IMR-90 (cell line): ENCODE measurements around the gene KCNK3. TPM values are rescaled to one million over a fixed set of nuclear protein-coding genes. Genes with fewer than 3 reads are reported as not detected.
"Not testable (repeated sequence)": the region's sequence is repeated elsewhere in the genome, so short reads cannot be mapped to it uniquely, and the experiment has no call there.

Source experiments
- ATAC-seq: fragments of 200-7000 bp; cut with Tn5 transposase; 2 replicates; pipeline ENCODE4 v1.9.1; 2020; ENCODE audit warnings: low read depth, mild to moderate bottlenecking, moderate library complexity
- BruUV-seq: library from RNA; stranded (reverse); fragments of 400-500 nt; replicated peaks from 2 replicates; lab custom pipeline; 2021; lab: Mats Ljungman, UMichigan
- CTCF ChIA-PET: fragments of 300-600 bp; formaldehyde crosslinking; extraction: SDS; loops from one replicate; lab custom pipeline; 2021; ENCODE audit warnings: antibody characterized with exemption; lab: Yijun Ruan, JAX
- POLR2A ChIA-PET: fragments of 300-600 bp; sonication (Branson Sonifier 250); formaldehyde crosslinking; loops from one replicate; lab custom pipeline; 2022; ENCODE audit warnings: antibody characterized with exemption; ENCODE audit not compliant: unreplicated experiment; lab: Charles Lee
- DNase-seq: peaks from one replicate; pipeline ENCODE4 v3.0.0; 2013
- H2AFZ ChIP-seq: replicated peaks from 2 replicates; pipeline ENCODE3; 2013; ENCODE audit warnings: low read length, mild to moderate bottlenecking; ENCODE audit not compliant: poor library complexity
- H2AK5ac ChIP-seq: 2 replicates; pipeline ENCODE4 v1.6.1; 2013; ENCODE audit warnings: low read depth, low read length, inconsistent platforms
- H2AK9ac ChIP-seq: replicated peaks from 2 replicates; pipeline ENCODE3; 2013; ENCODE audit warnings: mild to moderate bottlenecking, low read depth, low read length, moderate library complexity; ENCODE audit not compliant: poor library complexity
- H2BK120ac ChIP-seq: 2 replicates; pipeline ENCODE4 v1.6.1; 2013; ENCODE audit warnings: low read depth, low read length, inconsistent platforms
- H2BK15ac ChIP-seq: 3 replicates; pipeline ENCODE4 v1.6.1; 2013; ENCODE audit warnings: low read depth, low read length, inconsistent platforms
- H2BK20ac ChIP-seq: 2 replicates; pipeline ENCODE4 v1.6.1; 2013; ENCODE audit warnings: low read depth, mild to moderate bottlenecking, inconsistent platforms, low read length, moderate library complexity
- H2BK5ac ChIP-seq: 2 replicates; pipeline ENCODE4 v1.6.1; 2013; ENCODE audit warnings: mild to moderate bottlenecking, low read depth, low read length, inconsistent platforms; ENCODE audit not compliant: poor library complexity, severe bottlenecking
- H3K14ac ChIP-seq: replicated peaks from 2 replicates; pipeline ENCODE4 v1.6.1; 2013; ENCODE audit warnings: low read depth, low read length, inconsistent platforms
- H3K18ac ChIP-seq: 2 replicates; pipeline ENCODE4 v1.6.1; 2013; ENCODE audit warnings: low read depth, low read length, control low read depth
- H3K23ac ChIP-seq: 2 replicates; pipeline ENCODE4 v1.6.1; 2013; ENCODE audit warnings: low read depth, low read length, inconsistent platforms
- H3K27ac ChIP-seq: 2 replicates; pipeline ENCODE4 v1.5.1; 2013; ENCODE audit warnings: mild to moderate bottlenecking, control low read depth, low read length; ENCODE audit not compliant: insufficient read depth
- H3K27me3 ChIP-seq: 2 replicates; pipeline ENCODE4 v1.6.1; 2013; ENCODE audit warnings: low read length; ENCODE audit not compliant: control insufficient read depth, insufficient read depth
- H3K36me3 ChIP-seq: 2 replicates; pipeline ENCODE4 v1.6.1; 2013; ENCODE audit warnings: low read length, mixed read lengths; ENCODE audit not compliant: control insufficient read depth, insufficient read depth
- H3K4ac ChIP-seq: 2 replicates; pipeline ENCODE4 v1.6.1; 2013; ENCODE audit warnings: low read depth, low read length, inconsistent platforms
- H3K4me1 ChIP-seq: 2 replicates; pipeline ENCODE4 v1.6.1; 2013; ENCODE audit warnings: low read length, mixed read lengths; ENCODE audit not compliant: control insufficient read depth, insufficient read depth
- H3K4me2 ChIP-seq: 2 replicates; pipeline ENCODE4 v1.6.1; 2013; ENCODE audit warnings: low read depth, mild to moderate bottlenecking, control low read depth, low read length, moderate library complexity
- H3K4me3 ChIP-seq: 2 replicates; pipeline ENCODE4 v1.5.1; 2013; ENCODE audit warnings: low read depth, mild to moderate bottlenecking, control low read depth, low read length, moderate library complexity; ENCODE audit not compliant: insufficient read depth
- H3K56ac ChIP-seq: 2 replicates; pipeline ENCODE4 v1.6.1; 2013; ENCODE audit warnings: low read length, inconsistent platforms; ENCODE audit not compliant: insufficient read depth; ENCODE audit errors: extremely low read depth
- H3K79me1 ChIP-seq, 2 experiments: 2 replicates each; pipeline ENCODE4 v1.6.1; 2013; ENCODE audit warnings: low read length in 2 of 2, inconsistent platforms in 1 of 2, low read depth in 1 of 2
- H3K9ac ChIP-seq: 2 replicates; pipeline ENCODE4 v1.6.1; 2013; ENCODE audit warnings: low read depth, low read length, control low read depth
- H3K9me1 ChIP-seq: 2 replicates; pipeline ENCODE4 v1.6.1; 2013; ENCODE audit warnings: low read length, inconsistent platforms; ENCODE audit not compliant: insufficient read depth
- H3K9me3 ChIP-seq: 2 replicates; pipeline ENCODE4 v1.6.1; 2013; ENCODE audit warnings: low read length; ENCODE audit not compliant: control insufficient read depth, insufficient read depth
- H4K20me1 ChIP-seq: 2 replicates; pipeline ENCODE4 v1.6.1; 2013; ENCODE audit warnings: low read length, inconsistent platforms; ENCODE audit not compliant: insufficient read depth
- H4K5ac ChIP-seq: 2 replicates; pipeline ENCODE4 v1.6.1; 2013; ENCODE audit warnings: mild to moderate bottlenecking, low read depth, low read length, control low read depth
- H4K8ac ChIP-seq, 2 experiments: 2 replicates each; pipeline ENCODE4 v1.6.1; 2013; ENCODE audit warnings: low read depth in 2 of 2, low read length in 2 of 2, control low read depth in 1 of 2, inconsistent platforms in 1 of 2
- H4K91ac ChIP-seq: 2 replicates; pipeline ENCODE4 v1.6.1; 2013; ENCODE audit warnings: low read depth, low read length, inconsistent platforms; ENCODE audit not compliant: insufficient read depth
- WGBS, 2 experiments: methylation state at CpG; one replicate each; pipeline versions ENCODE4 v1.1.5 to v1.1.7; 2013; ENCODE audit warnings: missing lambda C conversion rate in 2 of 2; ENCODE audit not compliant: insufficient read length in 1 of 2; ENCODE audit errors: extremely low coverage in 2 of 2; 5-methylcytosine and 5-hydroxymethylcytosine counted together
- dilution Hi-C: fragments of 300-500 bp; cut with HindIII; formaldehyde crosslinking; loops from one replicate; pipeline ENCODE4 v1.14.3; 2018; ENCODE audit warnings: low sequenced_read_pairs; ENCODE audit not compliant: unreplicated experiment
- in situ Hi-C: fragments of 300-500 bp; cut with MboI; formaldehyde crosslinking; loops from 3 replicates; pipeline ENCODE4 v1.14.3; 2019; ENCODE audit warnings: low sequenced_read_pairs, inconsistent platforms, mixed read lengths
- intact Hi-C: fragments of 100-400 bp; cut with micrococcal nuclease; formaldehyde crosslinking; loops from 2 replicates; pipeline ENCODE4 v1.10.0; 2022
- polyA plus RNA-seq, 3 experiments: library from polyadenylated mRNA; depleted of rRNA; stranded (reverse); fragments of >200 nt; gene quantifications; 2 replicates each; pipeline ENCODE4 v1.2.3, GENCODE V29; 2012; ENCODE audit warnings: low replicate concordance in 1 of 3
- total RNA-seq: library from RNA; depleted of rRNA; stranded (reverse); fragments of >200 nt; gene quantifications from 2 replicates; pipeline ENCODE4 v1.2.3, GENCODE V29; 2012

The KCNK3 gene
- total and polyA plus RNA-seq, 2 of the 4 experiments (the other 2 are of a cell fraction), result under 0.01 to 0.03 TPM

DNA sequence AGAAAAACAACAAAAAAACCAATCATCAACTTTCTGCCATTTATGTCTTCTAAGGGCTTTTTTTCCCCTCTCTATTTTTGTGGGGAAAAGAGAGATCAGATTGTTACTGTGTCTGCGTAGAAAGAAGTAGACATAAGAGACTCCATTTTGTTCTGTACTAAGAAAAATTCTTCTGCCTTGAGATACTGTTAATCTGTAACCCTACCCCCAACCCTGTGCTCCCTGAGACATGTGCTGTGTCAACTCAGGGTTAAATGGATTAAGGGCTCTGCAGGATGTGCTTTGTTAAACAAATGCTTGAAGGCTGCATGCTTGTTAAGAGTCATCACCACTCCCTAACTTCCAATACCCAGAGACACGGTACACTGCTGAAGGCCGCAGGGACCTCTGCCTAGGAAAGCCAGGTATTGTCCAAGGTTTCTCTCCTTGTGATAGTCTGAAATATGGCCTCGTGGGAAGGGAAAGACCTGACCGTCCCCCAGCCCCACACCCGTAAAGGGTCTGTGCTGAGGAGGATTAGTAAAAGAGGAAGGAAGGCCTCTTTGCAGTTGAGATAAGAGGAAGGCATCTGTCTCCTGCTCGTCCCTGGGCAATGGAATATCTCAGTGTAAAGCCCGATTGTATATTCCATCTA is 57.4 kb downstream of the KCNK3 start:
- Histone ChIP-seq H2BK5ac (peak overlapping the region; percentile 78), H4K91ac (peak overlapping the region; percentile 94), H2AFZ (peak overlapping the region; percentile 75), H3K4ac (peak overlapping the region; percentile 85), H2AK5ac (0 out of 2 replicates have a peak overlapping the region, but pooled peaks have one; percentile 15), H2BK120ac (peak overlapping the region; percentile 94), H3K4me2 (peak overlapping the region; percentile 83), H3K9ac (peak overlapping the region; percentile 81), H3K23ac (0 out of 2 replicates have a peak overlapping the region, but pooled peaks have one; percentile 38), H4K8ac (peak overlapping the region; percentile 9 to 94; a peak in 2 of 4 replicates), H4K5ac (peak overlapping the region; percentile 93), H3K14ac (peak overlapping the region; percentile 71; the same call in 1 of the 2 replicates), H2BK15ac (peak overlapping the region; percentile 77; the same call in 2 of the 3 replicates), H3K18ac (peak overlapping the region; percentile 95), H3K56ac (peak overlapping the region; percentile 71), H2BK20ac (peak overlapping the region; percentile 69; the same call in 1 of the 2 replicates), H3K27ac (peak overlapping the region; percentile 95; the same call in 1 of the 2 replicates)
- H3K4me1 ChIP-seq, H2AK9ac ChIP-seq, H3K27me3 ChIP-seq, in situ Hi-C loops, dilution Hi-C loops, POLR2A ChIA-PET, H3K9me1 ChIP-seq, H3K4me3 ChIP-seq, H3K79me1 ChIP-seq, H3K36me3 ChIP-seq, CTCF ChIA-PET, BruUV-seq, H3K9me3 ChIP-seq, H4K20me1 ChIP-seq: not testable (repeated sequence)
- WGBS, 2 experiments, result no CpG with 5 or more reads among the region's 8 CpGs
- ATAC-seq (peak; percentile 62), DNase-seq (peak; percentile 51)
- intact Hi-C loops, result loop anchor here (10.0 kb wide), 1 partner anchor 405 kb away; the partner anchor contains the start of genes ADGRF3 and SELENOI

- H2BK120ac ChIP-seq, result peak overlapping the region; percentile 75
- H3K4me3 ChIP-seq, H3K27ac ChIP-seq, DNase-seq, CTCF ChIA-PET, H4K5ac ChIP-seq, H3K18ac ChIP-seq, H3K36me3 ChIP-seq, dilution Hi-C loops, H3K4me1 ChIP-seq, H3K79me1 ChIP-seq, H3K27me3 ChIP-seq, H3K9ac ChIP-seq, H2AK9ac ChIP-seq, H4K20me1 ChIP-seq, H3K4me2 ChIP-seq, H3K9me1 ChIP-seq, H3K9me3 ChIP-seq, POLR2A ChIA-PET, ATAC-seq, in situ Hi-C loops, H2BK5ac ChIP-seq, intact Hi-C loops, H2AFZ ChIP-seq: not testable (repeated sequence)
- H4K8ac ChIP-seq, result peak overlapping the region; percentile 9 to 66; a peak in 1 of 4 replicates
- WGBS, 2 experiments, result no CpG with 5 or more reads among the region's 11 CpGs
- peak overlapping the region; percentile 23; the same call in 1 of the 2 replicates for H4K91ac ChIP-seq
- peak overlapping the region; percentile 61 for H2AK5ac ChIP-seq
- H3K23ac ChIP-seq, result peak overlapping the region; percentile 67; the same call in 1 of the 2 replicates
- BruUV-seq, result TSS peak; percentile 89
- H2BK20ac ChIP-seq, result peak overlapping the region; percentile 42
- peak overlapping the region; percentile 19; the same call in 1 of the 2 replicates for H3K56ac ChIP-seq
- H3K14ac ChIP-seq, result peak overlapping the region; percentile 44; the same call in 1 of the 2 replicates
- H3K4ac ChIP-seq, result peak overlapping the region; percentile 85
- 0 out of 3 replicates have a peak overlapping the region, but pooled peaks have one; percentile 91 for H2BK15ac ChIP-seq
These were observed 57.9 kb downstream of the KCNK3 start for GRCh38 chr2:26750467-26750866.
